HG03342 (cell line): Measurements from ENCODE around the gene JARID2.
"Not testable (repeated sequence)": the region's sequence is repeated elsewhere in the genome, so short reads cannot be mapped to it uniquely, and the experiment has no call there.

ENCODE experiments used
- ATAC-seq: cut with Tn5 transposase; IDR thresholded peaks from one replicate; pipeline ENCODE4 v1.9.1; 2021; ENCODE audit warnings: mild to moderate bottlenecking, moderate library complexity; ENCODE audit not compliant: unreplicated experiment

JARID2 gene

GRCh38 chr6:15305909-15306308, 60.0 kb downstream of the JARID2 start:
- no peak for ATAC-seq

- ATAC-seq: no peak
Observed at GRCh38 chr6:15308435-15309213, 62.8 kb downstream of the JARID2 start.

- ATAC-seq: no peak
Observed at GRCh38 chr6:15309611-15310283, 63.9 kb downstream of the JARID2 start.

GRCh38 chr6:15310680-15311079, 64.8 kb downstream of the JARID2 start:
- no peak for ATAC-seq

GRCh38 chr6:15312500-15312899, 66.6 kb downstream of the JARID2 start:
- peak; percentile 35 for ATAC-seq

GRCh38 chr6:15313367-15313766, 67.5 kb downstream of the JARID2 start:
- ATAC-seq: no peak

- no peak for ATAC-seq
Observed at GRCh38 chr6:15316754-15317153, 70.9 kb downstream of the JARID2 start.

GRCh38 chr6:15317251-15317650, 71.4 kb downstream of the JARID2 start:
- no peak for ATAC-seq

- ATAC-seq: no peak
Observed at GRCh38 chr6:15317934-15318902, 72.3 kb downstream of the JARID2 start.

GRCh38 chr6:15319677-15320076, 73.8 kb downstream of the JARID2 start:
- no peak for ATAC-seq

GRCh38 chr6:15320693-15321092, 74.8 kb downstream of the JARID2 start:
- ATAC-seq: no peak

- no peak for ATAC-seq
Observed at GRCh38 chr6:15322184-15322583, 76.3 kb downstream of the JARID2 start.

GRCh38 chr6:15322781-15323536, 77.1 kb downstream of the JARID2 start:
- no peak for ATAC-seq

- ATAC-seq: not testable (repeated sequence)
Observed at GRCh38 chr6:15323611-15324010, 77.7 kb downstream of the JARID2 start.

GRCh38 chr6:15324427-15324985, 78.6 kb downstream of the JARID2 start:
- ATAC-seq: no peak

- ATAC-seq: no peak
Observed at GRCh38 chr6:15325540-15325955, 79.7 kb downstream of the JARID2 start.

- no peak for ATAC-seq
Observed at GRCh38 chr6:15326067-15326614, 80.3 kb downstream of the JARID2 start.

GRCh38 chr6:15327271-15327670, 81.4 kb downstream of the JARID2 start:
- ATAC-seq: no peak

- ATAC-seq: no peak
Observed at GRCh38 chr6:15329197-15329671, 83.4 kb downstream of the JARID2 start.
